Stimulated activated CD8-positive, alpha-beta memory T cell treated with anti-CD3 and anti-CD28 coated beads, Interleukin-4, amount 100 ng/mL, for 1 hour (primary cell): Measurements from ENCODE around the gene SLC10A6.

Source experiments
- DNase-seq, 2 donors: peaks; one replicate each; pipeline ENCODE4 v3.0.0-alpha.2; 2020; ENCODE audit warnings: low read depth in 2 of 2, low spot score in 1 of 2

Gene SLC10A6

DNA sequence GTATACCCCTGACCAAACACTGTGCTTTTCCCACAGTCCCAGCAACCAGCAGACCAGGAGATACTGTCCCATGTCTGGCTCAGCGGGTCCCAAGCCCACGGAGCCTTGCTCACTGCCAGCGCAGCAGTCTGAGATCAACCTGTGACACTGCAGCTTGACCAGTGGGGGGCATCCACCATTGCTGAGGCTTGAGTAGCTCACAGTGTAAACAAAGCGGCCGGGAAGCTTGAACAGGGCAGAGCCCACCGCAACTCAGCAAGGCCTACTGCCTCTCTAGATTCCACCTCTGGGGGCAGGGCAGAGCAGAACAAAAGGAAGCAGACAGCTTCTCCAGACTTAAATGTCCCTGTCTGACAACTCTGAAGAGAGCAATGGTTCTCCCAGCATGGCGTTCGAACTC is 58.1 kb downstream of the SLC10A6 start:
- DNase-seq: no peak

DNA sequence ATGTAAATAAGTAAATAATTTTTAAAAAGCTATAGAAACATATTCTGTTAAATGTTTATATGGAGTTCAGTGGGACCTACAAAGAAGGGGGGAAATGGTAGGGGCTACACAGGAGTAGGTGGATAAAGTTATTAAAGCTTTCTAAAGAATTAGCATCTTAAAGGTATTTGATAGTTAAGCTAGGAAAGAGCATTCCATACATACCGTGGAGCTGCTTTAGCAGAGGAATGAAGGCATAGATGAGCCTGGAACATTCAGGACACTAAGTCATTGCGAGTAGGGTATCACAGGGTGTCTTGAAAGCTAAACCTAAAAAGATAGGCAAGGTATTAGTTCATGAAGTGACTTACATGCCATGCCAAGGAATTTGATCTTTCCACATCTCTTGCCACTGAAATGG is 60.4 kb downstream of the SLC10A6 start:
- DNase-seq: no peak

DNA sequence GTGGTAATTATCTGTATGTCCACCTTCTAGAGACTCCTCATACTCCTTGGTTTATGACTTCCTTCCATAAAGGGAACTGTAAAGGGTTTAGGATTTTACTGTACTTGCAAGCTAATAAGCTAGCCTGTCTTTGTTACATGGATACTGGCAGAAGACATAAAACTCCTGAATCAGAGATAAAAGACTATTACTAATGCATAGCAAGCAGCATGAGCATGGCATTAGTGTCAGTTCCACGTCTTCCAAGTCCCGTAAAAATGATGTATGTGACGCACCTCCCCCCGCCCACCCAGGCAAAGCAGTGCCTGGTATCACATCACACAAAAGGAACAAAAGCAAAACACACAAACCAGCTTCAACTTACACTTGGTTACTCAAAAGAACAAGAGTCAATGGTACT is 71.0 kb downstream of the SLC10A6 start:
- no peak for DNase-seq

DNA sequence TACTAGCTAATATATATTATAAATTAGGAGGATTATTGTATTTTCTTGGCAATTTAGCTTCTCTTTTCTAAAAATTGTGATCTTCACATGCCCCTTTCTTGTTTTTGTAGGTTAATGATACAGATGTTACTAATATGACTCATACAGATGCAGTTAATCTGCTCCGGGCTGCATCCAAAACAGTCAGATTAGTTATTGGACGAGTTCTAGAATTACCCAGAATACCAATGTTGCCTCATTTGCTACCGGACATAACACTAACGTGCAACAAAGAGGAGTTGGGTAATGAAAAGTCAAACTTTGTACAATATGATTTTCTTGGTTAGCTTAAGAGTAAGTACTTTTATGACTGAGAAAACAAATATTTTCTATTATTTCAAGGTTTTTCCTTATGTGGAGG is 74.1 kb downstream of the SLC10A6 start:
- no peak for DNase-seq
